ENCODE data around the gene BBS9. TPM values are rescaled to one million over a fixed set of nuclear protein-coding genes. Genes with fewer than 3 reads are reported as not detected.

BBS9 gene
- total and polyA plus RNA-seq, 4 experiments from 2014 or later: 13.9 to 27.3 (median 24.8) TPM

GRCh38 chr7:33495207-33495606, 365.8 kb downstream of the BBS9 start:
- DNase-seq: no peak
- H3K27ac Mint-ChIP-seq: no peak overlapping the region
- Histone ChIP-seq H3K4me1 (ENCODE audit: insufficient read depth, low read length) (no peaks in the 10 kb centered on the region), H3K36me3 (ENCODE audit: insufficient read depth, low read length) (no peaks in the 10 kb centered on the region), H3K4me3 (ENCODE audit: low read length in 2 of 2) (no peak overlapping the region), H3K27me3 (ENCODE audit: insufficient read depth, low read length) (no peaks in the 10 kb centered on the region), H3K27ac (ENCODE audit: low read depth, low read length) (no peak overlapping the region), H3K9me3 (ENCODE audit: control insufficient read depth in 1 of 2, low read length in 2 of 2) (no peaks in the 10 kb centered on the region)
- no peak overlapping the region for H3K4me3 Mint-ChIP-seq
- no peaks in the 10 kb centered on the region for H3K4me1 Mint-ChIP-seq
- H3K9me3 Mint-ChIP-seq: no peaks in the 10 kb centered on the region
- ChIA-PET POLR2A (ENCODE audit: partially characterized antibody) (no interaction called here), CTCF (ENCODE audit: partially characterized antibody) (interaction anchor here (1.5 kb wide), 1 partner anchor 8 kb away, joined by 4 read pairs; no protein-coding TSS in a partner anchor)
- intact Hi-C loops (cut with micrococcal nuclease): no loop called here
- no peaks in the 10 kb centered on the region for H3K27me3 Mint-ChIP-seq
- H3K36me3 Mint-ChIP-seq: peaks cover 0 to 11% of the 10 kb centered on the region in 2 donors

- no peaks in the 10 kb centered on the region for H3K9me3 ChIP-seq (ENCODE audit: control insufficient read depth in 1 of 2, low read length in 2 of 2)
- no peak overlapping the region for H3K4me3 ChIP-seq (ENCODE audit: low read length in 2 of 2)
- POLR2A ChIA-PET (ENCODE audit: partially characterized antibody): no interaction called here
- intact Hi-C loops (cut with micrococcal nuclease): no loop called here
- H3K27ac ChIP-seq (ENCODE audit: low read depth, low read length): no peak overlapping the region
- CTCF ChIA-PET (ENCODE audit: partially characterized antibody): interaction anchor here (1.5 kb wide), 1 partner anchor 10 kb away, joined by 4 read pairs; no protein-coding TSS in a partner anchor
- H3K27me3 ChIP-seq (ENCODE audit: insufficient read depth, low read length): no peaks in the 10 kb centered on the region
- no peaks in the 10 kb centered on the region for H3K4me1 ChIP-seq (ENCODE audit: insufficient read depth, low read length)
- no peaks in the 10 kb centered on the region for H3K4me1 Mint-ChIP-seq
- no peaks in the 10 kb centered on the region for H3K36me3 ChIP-seq (ENCODE audit: insufficient read depth, low read length)
- H3K36me3 Mint-ChIP-seq: peaks cover 0 to 6% of the 10 kb centered on the region in 2 donors
- DNase-seq: no peak
- no peaks in the 10 kb centered on the region for H3K27me3 Mint-ChIP-seq
- no peak overlapping the region for H3K27ac Mint-ChIP-seq
- no peaks in the 10 kb centered on the region for H3K9me3 Mint-ChIP-seq
- no peak overlapping the region for H3K4me3 Mint-ChIP-seq
Measured at GRCh38 chr7:33497051-33497450, 367.7 kb downstream of the BBS9 start.

- Mint-ChIP-seq H3K27me3 (no peaks in the 10 kb centered on the region), H3K4me3 (no peak overlapping the region), H3K36me3 (peaks cover 5 to 10% of the 10 kb centered on the region in 2 donors), H3K4me1 (no peaks in the 10 kb centered on the region), H3K9me3 (no peaks in the 10 kb centered on the region), H3K27ac (no peak overlapping the region)
- POLR2A ChIA-PET (ENCODE audit: partially characterized antibody): no interaction called here
- CTCF ChIA-PET (ENCODE audit: partially characterized antibody): no interaction called here
- no peak overlapping the region for H3K27ac ChIP-seq (ENCODE audit: low read depth, low read length)
- DNase-seq: no peak
- no peak overlapping the region for H3K4me3 ChIP-seq (ENCODE audit: low read length in 2 of 2)
- H3K9me3 ChIP-seq (ENCODE audit: control insufficient read depth in 1 of 2, low read length in 2 of 2): no peaks in the 10 kb centered on the region
- H3K36me3 ChIP-seq (ENCODE audit: insufficient read depth, low read length): no peaks in the 10 kb centered on the region
- no peaks in the 10 kb centered on the region for H3K4me1 ChIP-seq (ENCODE audit: insufficient read depth, low read length)
- intact Hi-C loops (cut with micrococcal nuclease): no loop called here
- no peaks in the 10 kb centered on the region for H3K27me3 ChIP-seq (ENCODE audit: insufficient read depth, low read length)
Measured at GRCh38 chr7:33500703-33501701, 371.6 kb downstream of the BBS9 start.

GRCh38 chr7:33503014-33503413, 373.6 kb downstream of the BBS9 start:
- intact Hi-C loops (cut with micrococcal nuclease): no loop called here
- Histone ChIP-seq H3K27me3 (ENCODE audit: insufficient read depth, low read length) (no peaks in the 10 kb centered on the region), H3K4me3 (ENCODE audit: low read length in 2 of 2) (no peak overlapping the region), H3K9me3 (ENCODE audit: control insufficient read depth in 1 of 2, low read length in 2 of 2) (no peaks in the 10 kb centered on the region), H3K36me3 (ENCODE audit: insufficient read depth, low read length) (no peaks in the 10 kb centered on the region), H3K27ac (ENCODE audit: low read depth, low read length) (no peak overlapping the region), H3K4me1 (ENCODE audit: insufficient read depth, low read length) (no peaks in the 10 kb centered on the region)
- no peak overlapping the region for H3K27ac Mint-ChIP-seq
- ChIA-PET POLR2A (ENCODE audit: partially characterized antibody) (no interaction called here), CTCF (ENCODE audit: partially characterized antibody) (no interaction called here)
- DNase-seq: no peak
- H3K27me3 Mint-ChIP-seq: no peaks in the 10 kb centered on the region
- peaks cover 16 to 28% of the 10 kb centered on the region in 2 donors for H3K36me3 Mint-ChIP-seq
- no peak overlapping the region for H3K4me3 Mint-ChIP-seq
- H3K4me1 Mint-ChIP-seq: no peaks in the 10 kb centered on the region
- no peaks in the 10 kb centered on the region for H3K9me3 Mint-ChIP-seq

- Mint-ChIP-seq H3K4me3 (no peak overlapping the region), H3K36me3 (peaks cover 16 to 33% of the 10 kb centered on the region in 2 donors), H3K27me3 (no peaks in the 10 kb centered on the region), H3K27ac (no peak overlapping the region), H3K9me3 (no peaks in the 10 kb centered on the region), H3K4me1 (no peaks in the 10 kb centered on the region)
- CTCF ChIA-PET (ENCODE audit: partially characterized antibody): no interaction called here
- intact Hi-C loops (cut with micrococcal nuclease): no loop called here
- H3K9me3 ChIP-seq (ENCODE audit: control insufficient read depth in 1 of 2, low read length in 2 of 2): no peaks in the 10 kb centered on the region
- DNase-seq: no peak
- no peaks in the 10 kb centered on the region for H3K36me3 ChIP-seq (ENCODE audit: insufficient read depth, low read length)
- POLR2A ChIA-PET (ENCODE audit: partially characterized antibody): no interaction called here
- no peak overlapping the region for H3K4me3 ChIP-seq (ENCODE audit: low read length in 2 of 2)
- no peaks in the 10 kb centered on the region for H3K4me1 ChIP-seq (ENCODE audit: insufficient read depth, low read length)
- H3K27ac ChIP-seq (ENCODE audit: low read depth, low read length): no peak overlapping the region
- H3K27me3 ChIP-seq (ENCODE audit: insufficient read depth, low read length): no peaks in the 10 kb centered on the region
Measured at GRCh38 chr7:33503736-33504135, 374.4 kb downstream of the BBS9 start.

DNA sequence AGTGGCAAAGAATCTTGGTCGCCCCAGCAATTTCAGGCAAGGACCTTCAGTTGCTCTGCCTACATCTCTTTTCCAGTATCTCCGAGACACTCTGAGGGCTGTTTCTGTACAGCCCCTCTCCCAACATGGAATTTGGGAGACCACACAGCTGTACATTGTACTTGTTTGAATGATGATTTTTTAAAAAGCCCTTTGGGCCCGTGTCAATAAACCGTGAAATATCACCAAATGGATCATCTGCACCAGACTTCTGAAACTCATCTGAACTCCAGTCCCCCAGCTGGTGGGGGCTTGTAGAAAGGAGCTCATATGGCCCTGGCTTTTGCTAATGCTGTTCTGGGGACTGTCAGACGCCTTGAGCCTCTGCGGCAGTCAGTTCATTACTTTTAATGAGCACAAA, 374.9 kb downstream of the BBS9 start:
- peaks cover 19 to 33% of the 10 kb centered on the region in 2 donors for H3K36me3 Mint-ChIP-seq
- CTCF ChIA-PET (ENCODE audit: partially characterized antibody): no interaction called here
- no peaks in the 10 kb centered on the region for H3K36me3 ChIP-seq (ENCODE audit: insufficient read depth, low read length)
- intact Hi-C loops (cut with micrococcal nuclease): no loop called here
- no peaks in the 10 kb centered on the region for H3K9me3 Mint-ChIP-seq
- no peak overlapping the region for H3K27ac Mint-ChIP-seq
- no peak overlapping the region for H3K4me3 ChIP-seq (ENCODE audit: low read length in 2 of 2)
- POLR2A ChIA-PET (ENCODE audit: partially characterized antibody): no interaction called here
- no peak overlapping the region for H3K27ac ChIP-seq (ENCODE audit: low read depth, low read length)
- H3K4me1 ChIP-seq (ENCODE audit: insufficient read depth, low read length): no peaks in the 10 kb centered on the region
- H3K27me3 ChIP-seq (ENCODE audit: insufficient read depth, low read length): no peaks in the 10 kb centered on the region
- no peak for DNase-seq
- no peaks in the 10 kb centered on the region for H3K27me3 Mint-ChIP-seq
- no peaks in the 10 kb centered on the region for H3K9me3 ChIP-seq (ENCODE audit: control insufficient read depth in 1 of 2, low read length in 2 of 2)
- no peaks in the 10 kb centered on the region for H3K4me1 Mint-ChIP-seq
- H3K4me3 Mint-ChIP-seq: no peak overlapping the region

DNA sequence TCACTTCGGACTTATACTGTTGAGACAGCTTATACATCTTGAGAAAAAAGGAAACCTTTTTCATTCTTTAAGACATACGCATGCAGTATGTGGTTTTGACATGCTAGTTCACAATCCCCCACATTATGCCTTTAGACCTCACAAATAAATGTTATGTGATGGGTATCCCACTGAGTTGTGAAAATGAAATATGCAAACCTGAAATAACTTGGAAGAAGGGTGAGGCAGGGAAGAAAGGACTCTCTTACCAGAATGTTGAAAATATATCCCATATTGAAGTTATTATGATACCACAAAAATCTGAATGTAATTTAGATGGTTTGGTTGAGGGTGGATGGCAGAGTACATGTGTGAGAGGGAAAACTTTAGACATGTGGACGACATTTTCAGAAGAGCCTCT, 379.8 kb downstream of the BBS9 start:
- ChIA-PET CTCF (ENCODE audit: partially characterized antibody) (no interaction called here), POLR2A (ENCODE audit: partially characterized antibody) (no interaction called here)
- no peaks in the 10 kb centered on the region for H3K9me3 ChIP-seq (ENCODE audit: control insufficient read depth in 1 of 2, low read length in 2 of 2)
- Mint-ChIP-seq H3K4me3 (no peak overlapping the region), H3K9me3 (peaks cover 0 to 4% (median 0%) of the 10 kb centered on the region in 8 donors), H3K27me3 (no peaks in the 10 kb centered on the region), H3K36me3 (peaks cover 27 to 59% of the 10 kb centered on the region in 2 donors), H3K27ac (no peak overlapping the region), H3K4me1 (no peaks in the 10 kb centered on the region)
- H3K27me3 ChIP-seq (ENCODE audit: insufficient read depth, low read length): no peaks in the 10 kb centered on the region
- no peak overlapping the region for H3K27ac ChIP-seq (ENCODE audit: low read depth, low read length)
- no peaks in the 10 kb centered on the region for H3K4me1 ChIP-seq (ENCODE audit: insufficient read depth, low read length)
- H3K36me3 ChIP-seq (ENCODE audit: insufficient read depth, low read length): no peaks in the 10 kb centered on the region
- DNase-seq: no peak
- intact Hi-C loops (cut with micrococcal nuclease): no loop called here
- H3K4me3 ChIP-seq (ENCODE audit: low read length in 2 of 2): no peak overlapping the region
